HepG2 (cell line): ENCODE measurements around the gene CEP76. TPM values are rescaled to one million over a fixed set of nuclear protein-coding genes. Genes with fewer than 3 reads are reported as not detected.
A peak's percentile ranks its signal among the peaks of the same experiment; 100 is the strongest.

Experiments used
- CEBPG ChIP-seq: IDR thresholded peaks from 2 replicates; pipeline ENCODE4 v1.6.1; 2016
- ELF4 ChIP-seq: sonication (generic); formaldehyde crosslinking; IDR thresholded peaks from 2 replicates; pipeline ENCODE4 v1.5.0; 2020; ENCODE audit warnings: missing genetic modification reagents, mild to moderate bottlenecking, moderate library complexity, borderline replicate concordance
- ETV5 ChIP-seq: IDR thresholded peaks from 2 replicates; pipeline ENCODE4 v1.6.1; 2018; ENCODE audit warnings: missing biosample characterization, missing genetic modification reagents, inconsistent platforms, borderline replicate concordance
- FOXP1 ChIP-seq, 2 experiments: fragments of 450-650 bp in 1 of 2; IDR thresholded peaks; 2 replicates each; pipeline ENCODE4 v1.6.1; 2017 to 2018; ENCODE audit warnings: antibody characterized with exemption in 1 of 2
- GATAD2A ChIP-seq: IDR thresholded peaks from 2 replicates; pipeline ENCODE4 v1.6.1; 2016
- HOXA9 ChIP-seq: sonication (generic); formaldehyde crosslinking; IDR thresholded peaks from 2 replicates; pipeline ENCODE4 v1.8.1; 2022; ENCODE audit warnings: missing genetic modification reagents, mild to moderate bottlenecking, moderate library complexity, borderline replicate concordance
- KLF12 ChIP-seq: sonication (generic); formaldehyde crosslinking; IDR thresholded peaks from 2 replicates; pipeline ENCODE4 v1.4.0; 2020; ENCODE audit warnings: missing genetic modification reagents, borderline replicate concordance
- MAX ChIP-seq: IDR thresholded peaks from 2 replicates; pipeline ENCODE4 v1.6.1; 2012; ENCODE audit warnings: inconsistent platforms
- MYC ChIP-seq: sonication (generic); formaldehyde crosslinking; IDR thresholded peaks from 2 replicates; pipeline ENCODE4 v1.9.0; 2021; ENCODE audit warnings: missing genetic modification reagents, borderline replicate concordance
- NFIC ChIP-seq: IDR thresholded peaks from 2 replicates; pipeline ENCODE4 v1.6.1; 2012; ENCODE audit warnings: mild to moderate bottlenecking, low read length, inconsistent platforms
- PAXIP1 ChIP-seq: sonication (generic); formaldehyde crosslinking; conservative IDR thresholded peaks from 2 replicates; pipeline ENCODE4 v1.4.0; 2020; ENCODE audit warnings: mild to moderate bottlenecking, missing genetic modification reagents, moderate library complexity
- SMAD3 ChIP-seq: sonication (generic); formaldehyde crosslinking; IDR thresholded peaks from 2 replicates; pipeline ENCODE4 v1.4.0; 2020; ENCODE audit warnings: missing genetic modification reagents
- ZFP36L2 ChIP-seq: sonication (generic); formaldehyde crosslinking; IDR thresholded peaks from 2 replicates; pipeline ENCODE4 v1.4.0; 2020; ENCODE audit warnings: missing genetic modification reagents
- ZNF18 ChIP-seq: sonication (generic); formaldehyde crosslinking; IDR thresholded peaks from 2 replicates; pipeline ENCODE4 v1.8.0; 2022; ENCODE audit warnings: mild to moderate bottlenecking, missing genetic modification reagents; ENCODE audit not compliant: insufficient replicate concordance
- ZNF607 ChIP-seq: sonication (generic); formaldehyde crosslinking; IDR thresholded peaks from 2 replicates; pipeline ENCODE4 v1.5.1; 2020; ENCODE audit warnings: missing genetic modification reagents, mild to moderate bottlenecking, borderline replicate concordance
- polyA plus RNA-seq, 8 experiments: library from polyadenylated mRNA; depleted of rRNA in 3 of 8; stranded (reverse) in 7 of 8; unstranded in 1 of 8; fragments of >200 nt; fragmentation: Illumina TruSeq in 4 of 8; extraction: Trizol in 4 of 8; gene quantifications; 2 replicates each; pipeline versions ENCODE4 v1.2.1 to v1.2.3, GENCODE V29; 2011 to 2016; ENCODE audit warnings: low read depth in 4 of 8, missing spikeins in 1 of 8, mixed read lengths in 1 of 8; ENCODE audit not compliant: insufficient read depth in 1 of 8
- total RNA-seq, 5 experiments: library from RNA; depleted of rRNA; stranded (reverse); fragments of >200 nt; fragmentation: Illumina TruSeq; extraction: Trizol; gene quantifications; 2 replicates each; pipeline ENCODE4 v1.2.3, GENCODE V29; 2016; ENCODE audit warnings: low read depth in 1 of 5
- TF ChIP-seq, protein P1 (sequence below): IDR thresholded peaks from 2 replicates; pipeline ENCODE4 v1.6.1; 2016
- TF ChIP-seq, protein P2 (sequence below): sonication (generic); formaldehyde crosslinking; IDR thresholded peaks from 2 replicates; pipeline ENCODE4 v1.5.1; 2020; ENCODE audit warnings: mild to moderate bottlenecking, moderate library complexity, missing genetic modification reagents
- TF ChIP-seq, protein P3 (sequence below): IDR thresholded peaks from 2 replicates; pipeline ENCODE4 v1.6.1; 2016; ENCODE audit warnings: missing biosample characterization, missing genetic modification reagents, low read depth

CEP76 gene
- total and polyA plus RNA-seq, 2 of the 13 experiments (the other 11 are each of a cell fraction or from before 2014, with no cell fraction given), result 13.9 to 15.1 TPM

GRCh38 chr18:12639990-12640880 is 62.3 kb downstream of the CEP76 start (continued):
- TF ChIP-seq HOXA9 (CRISPR knock-in tag), result no peak
- TF ChIP-seq, protein P1, sequence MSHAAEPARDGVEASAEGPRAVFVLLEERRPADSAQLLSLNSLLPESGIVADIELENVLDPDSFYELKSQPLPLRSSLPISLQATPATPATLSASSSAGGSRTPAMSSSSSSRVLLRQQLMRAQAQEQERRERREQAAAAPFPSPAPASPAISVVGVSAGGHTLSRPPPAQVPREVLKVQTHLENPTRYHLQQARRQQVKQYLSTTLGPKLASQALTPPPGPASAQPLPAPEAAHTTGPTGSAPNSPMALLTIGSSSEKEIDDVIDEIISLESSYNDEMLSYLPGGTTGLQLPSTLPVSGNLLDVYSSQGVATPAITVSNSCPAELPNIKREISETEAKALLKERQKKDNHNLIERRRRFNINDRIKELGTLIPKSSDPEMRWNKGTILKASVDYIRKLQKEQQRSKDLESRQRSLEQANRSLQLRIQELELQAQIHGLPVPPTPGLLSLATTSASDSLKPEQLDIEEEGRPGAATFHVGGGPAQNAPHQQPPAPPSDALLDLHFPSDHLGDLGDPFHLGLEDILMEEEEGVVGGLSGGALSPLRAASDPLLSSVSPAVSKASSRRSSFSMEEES, result peak; percentile 33; the same call in 1 of the 2 replicates
- TF ChIP-seq KLF12, result no peak
- peak; percentile 84; the same call in 1 of the 2 replicates for TF ChIP-seq ETV5 (CRISPR knock-in tag)
- peak; percentile 42; the same call in 1 of the 2 replicates for TF ChIP-seq MAX
- TF ChIP-seq, protein P2, sequence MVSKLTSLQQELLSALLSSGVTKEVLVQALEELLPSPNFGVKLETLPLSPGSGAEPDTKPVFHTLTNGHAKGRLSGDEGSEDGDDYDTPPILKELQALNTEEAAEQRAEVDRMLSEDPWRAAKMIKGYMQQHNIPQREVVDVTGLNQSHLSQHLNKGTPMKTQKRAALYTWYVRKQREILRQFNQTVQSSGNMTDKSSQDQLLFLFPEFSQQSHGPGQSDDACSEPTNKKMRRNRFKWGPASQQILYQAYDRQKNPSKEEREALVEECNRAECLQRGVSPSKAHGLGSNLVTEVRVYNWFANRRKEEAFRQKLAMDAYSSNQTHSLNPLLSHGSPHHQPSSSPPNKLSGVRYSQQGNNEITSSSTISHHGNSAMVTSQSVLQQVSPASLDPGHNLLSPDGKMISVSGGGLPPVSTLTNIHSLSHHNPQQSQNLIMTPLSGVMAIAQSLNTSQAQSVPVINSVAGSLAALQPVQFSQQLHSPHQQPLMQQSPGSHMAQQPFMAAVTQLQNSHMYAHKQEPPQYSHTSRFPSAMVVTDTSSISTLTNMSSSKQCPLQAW, result peak; percentile 41; the same call in 1 of the 2 replicates
- TF ChIP-seq SMAD3, result no peak
- no peak; the same call in 1 of the 2 replicates for TF ChIP-seq NFIC
- peak; percentile 39; the same call in 1 of the 2 replicates for TF ChIP-seq PAXIP1
- peak; percentile 17; the same call in 1 of the 2 replicates for TF ChIP-seq CEBPG (CRISPR knock-in tag)
- TF ChIP-seq ELF4 (CRISPR knock-in tag), result peak; percentile 66; the same call in 1 of the 2 replicates
- TF ChIP-seq FOXP1 (IDR thresholded peaks at IDR 0.05), result no peak
- TF ChIP-seq FOXP1 (CRISPR knock-in tag; IDR thresholded peaks at IDR 0.05), result peak; percentile 77
- peak; percentile 30; the same call in 1 of the 2 replicates for TF ChIP-seq ZNF607
- TF ChIP-seq GATAD2A, result peak; percentile 47; the same call in 1 of the 2 replicates
- TF ChIP-seq MYC (CRISPR knock-in tag), result no peak
- no peak for TF ChIP-seq ZFP36L2 (CRISPR knock-in tag)
- peak; percentile 50 for TF ChIP-seq ZNF18 (CRISPR knock-in tag)
- TF ChIP-seq, protein P3, sequence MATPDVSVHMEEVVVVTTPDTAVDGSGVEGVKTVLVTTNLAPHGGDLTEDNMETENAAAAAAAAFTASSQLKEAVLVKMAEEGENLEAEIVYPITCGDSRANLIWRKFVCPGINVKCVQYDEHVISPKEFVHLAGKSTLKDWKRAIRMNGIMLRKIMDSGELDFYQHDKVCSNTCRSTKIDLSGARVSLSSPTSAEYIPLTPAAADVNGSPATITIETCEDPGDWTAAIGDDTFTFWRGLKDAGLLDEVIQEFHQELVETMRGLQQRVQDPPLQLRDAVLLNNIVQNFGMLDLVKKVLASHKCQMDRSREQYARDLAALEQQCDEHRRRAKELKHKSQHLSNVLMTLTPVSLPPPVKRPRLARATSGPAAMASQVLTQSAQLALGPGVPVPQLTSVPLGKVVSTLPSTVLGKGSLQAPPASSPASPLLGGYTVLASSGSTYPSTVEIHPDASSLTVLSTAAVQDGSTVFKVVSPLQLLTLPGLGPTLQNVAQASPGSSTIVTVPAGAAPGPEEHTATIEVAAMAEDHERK (CRISPR knock-in tag), result no peak
